CD4-positive, CD25-positive, alpha-beta regulatory T cell (primary cell): ENCODE measurements around the gene UGT8. TPM values are rescaled to one million over a fixed set of nuclear protein-coding genes. Genes with fewer than 3 reads are reported as not detected.

Experiments
- ATAC-seq, 2 donors: fragments of 150-1000 bp; cut with Tn5 transposase; one replicate each; pipeline ENCODE4 v1.10.0; 2021; ENCODE audit warnings: low read depth in 2 of 2, moderate number of reproducible peaks in 2 of 2, moderate library complexity in 1 of 2
- DNase-seq, 3 donors: peaks; one replicate each; pipeline versions ENCODE4 v3.0.0 to v3.0.0-alpha.2; 2012 to 2022; ENCODE audit warnings: mixed read lengths in 1 of 3
- H3K27ac ChIP-seq: one replicate; pipeline ENCODE4 v1.7.0; 2013; ENCODE audit warnings: mild to moderate bottlenecking, low read length; ENCODE audit not compliant: insufficient read depth, poor library complexity, severe bottlenecking
- H3K27me3 ChIP-seq: one replicate; pipeline ENCODE4 v1.7.0; 2013; ENCODE audit warnings: low read length; ENCODE audit not compliant: control insufficient read depth, insufficient read depth
- H3K36me3 ChIP-seq: one replicate; pipeline ENCODE4 v1.7.0; 2013; ENCODE audit warnings: mild to moderate bottlenecking, low read length, moderate library complexity; ENCODE audit not compliant: control insufficient read depth, insufficient read depth
- H3K4me1 ChIP-seq: 2 replicates; pipeline ENCODE4 v1.7.0; 2013; ENCODE audit warnings: mild to moderate bottlenecking, low read length; ENCODE audit not compliant: insufficient read depth, control insufficient read depth, poor library complexity, severe bottlenecking
- H3K4me3 ChIP-seq: one replicate; pipeline ENCODE4 v1.7.0; 2013; ENCODE audit warnings: low read depth, mild to moderate bottlenecking, low read length, moderate library complexity
- H3K9me3 ChIP-seq, 2 experiments: 1 replicate in 1 of 2; 2 replicates in 1 of 2; pipeline ENCODE4 v1.7.0; 2013; ENCODE audit warnings: low read length in 2 of 2, mild to moderate bottlenecking in 1 of 2, moderate library complexity in 1 of 2; ENCODE audit not compliant: control insufficient read depth in 2 of 2
- H3K27ac Mint-ChIP-seq, 3 donors: one replicate each; pipeline ENCODE4 v1.8.0; 2020 to 2022; ENCODE audit warnings: mild to moderate bottlenecking in 3 of 3, mixed read lengths in 3 of 3, moderate library complexity in 2 of 3
- H3K27me3 Mint-ChIP-seq: one replicate; pipeline ENCODE4 v1.8.0; 2022; ENCODE audit warnings: mild to moderate bottlenecking, mixed read lengths
- H3K36me3 Mint-ChIP-seq: one replicate; pipeline ENCODE4 v1.8.0; 2020; ENCODE audit warnings: mixed read lengths
- H3K4me1 Mint-ChIP-seq, 4 donors: one replicate each; pipeline ENCODE4 v1.8.0; 2020 to 2022; ENCODE audit warnings: mixed read lengths in 4 of 4, mild to moderate bottlenecking in 1 of 4
- H3K4me3 Mint-ChIP-seq, 4 donors: one replicate each; pipeline ENCODE4 v1.8.0; 2020 to 2022; ENCODE audit warnings: mild to moderate bottlenecking in 4 of 4, mixed read lengths in 4 of 4, moderate library complexity in 3 of 4
- H3K9me3 Mint-ChIP-seq, 7 donors: one replicate each; pipeline ENCODE4 v1.8.0; 2020 to 2022; ENCODE audit warnings: mixed read lengths in 7 of 7, mild to moderate bottlenecking in 3 of 7, moderate library complexity in 2 of 7
- polyA plus RNA-seq, 4 donors: library from polyadenylated mRNA; unstranded; fragments of 300-500 nt; fragmentation: Illumina TruSeq; gene quantifications; one replicate each; pipeline ENCODE4 v1.2.3, GENCODE V29; 2021
- total RNA-seq: library from RNA; stranded (reverse); gene quantifications from one replicate; pipeline ENCODE4 v1.2.3, GENCODE V29; 2022

The UGT8 gene
- total and polyA plus RNA-seq, 5 donors from 2014 or later: not detected

DNA sequence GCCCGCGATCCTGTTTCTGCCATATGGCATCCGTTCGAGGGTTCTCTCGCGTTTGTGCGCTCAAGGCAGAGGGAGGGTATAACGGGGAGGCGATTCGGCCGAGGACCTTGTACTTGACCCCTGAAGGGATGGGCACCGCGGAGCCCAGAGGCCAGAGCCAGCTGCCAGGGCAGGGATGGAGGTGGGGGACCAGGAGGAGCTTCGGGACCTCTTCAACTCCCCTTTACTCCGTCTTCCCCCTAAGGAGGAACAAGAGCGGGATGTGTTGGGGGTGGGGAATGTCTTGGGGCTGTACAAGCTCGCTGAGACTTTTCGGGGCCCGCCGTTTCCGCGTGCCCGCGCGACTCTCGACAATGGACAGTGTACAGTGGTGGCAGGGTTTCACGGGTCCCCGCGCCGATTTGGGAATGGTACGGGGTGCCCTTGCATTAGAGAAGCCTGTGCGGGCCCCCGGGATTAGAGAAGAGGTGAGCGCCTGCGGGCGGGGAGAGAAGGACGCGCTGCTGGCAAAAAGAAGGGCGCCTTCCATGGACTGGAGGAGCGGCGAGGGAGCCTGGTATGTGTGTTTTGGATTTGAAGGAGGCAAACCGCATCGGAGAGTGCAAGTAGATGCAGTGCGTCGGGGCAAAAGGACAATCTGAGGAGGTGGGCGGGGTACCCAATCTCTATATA lies 760 bp downstream of the UGT8 start:
- no peaks in the 10 kb centered on the region for H3K36me3 Mint-ChIP-seq
- H3K27me3 Mint-ChIP-seq: peaks cover 45% of the 10 kb centered on the region
- Histone ChIP-seq H3K4me1 (no peaks in the 10 kb centered on the region), H3K27ac (no peak overlapping the region), H3K4me3 (no peak overlapping the region), H3K36me3 (no peaks in the 10 kb centered on the region), H3K9me3 (no peaks in the 10 kb centered on the region), H3K27me3 (peaks cover 14% of the 10 kb centered on the region)
- DNase-seq (no peak), ATAC-seq (no peak)
- H3K9me3 Mint-ChIP-seq: no peaks in the 10 kb centered on the region
- H3K4me3 Mint-ChIP-seq: peak overlapping the region in 3 of 4 donors; percentile 55 to 69 (median 62)
- no peak overlapping the region for H3K27ac Mint-ChIP-seq
- peaks cover 0 to 11% (median 2%) of the 10 kb centered on the region in 4 donors for H3K4me1 Mint-ChIP-seq

- Histone ChIP-seq H3K4me3 (no peak overlapping the region), H3K27ac (no peak overlapping the region), H3K4me1 (no peaks in the 10 kb centered on the region), H3K36me3 (no peaks in the 10 kb centered on the region), H3K9me3 (no peaks in the 10 kb centered on the region), H3K27me3 (peaks cover 14% of the 10 kb centered on the region)
- peaks cover 39% of the 10 kb centered on the region for H3K27me3 Mint-ChIP-seq
- peaks cover 0 to 11% (median 2%) of the 10 kb centered on the region in 4 donors for H3K4me1 Mint-ChIP-seq
- no peak for ATAC-seq
- H3K36me3 Mint-ChIP-seq: no peaks in the 10 kb centered on the region
- peak overlapping the region in 1 of 4 donors; percentile 62 for H3K4me3 Mint-ChIP-seq
- no peaks in the 10 kb centered on the region for H3K9me3 Mint-ChIP-seq
- DNase-seq: no peak
- no peak overlapping the region for H3K27ac Mint-ChIP-seq
Observed at GRCh38 chr4:114599903-114600552, 1.4 kb downstream of the UGT8 start.

DNA sequence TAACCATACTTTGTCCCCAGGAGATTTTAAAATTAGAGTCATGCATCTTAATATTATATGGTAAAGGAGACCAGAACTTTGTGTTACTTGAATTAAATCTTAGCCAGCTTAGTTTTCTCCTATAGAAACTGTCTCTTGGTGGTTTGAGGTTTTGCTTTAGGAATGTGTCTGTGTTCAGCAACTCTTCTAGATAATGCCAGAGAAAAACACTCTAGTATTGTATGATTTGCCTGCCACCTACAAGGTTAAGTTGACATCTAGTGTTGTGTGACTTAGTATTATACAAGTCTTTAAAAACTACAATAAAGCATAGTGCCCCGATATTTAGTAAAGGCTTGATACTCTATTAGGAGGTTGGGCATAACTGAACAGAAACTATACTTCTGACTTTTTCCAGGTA lies 2.1 kb downstream of the UGT8 start:
- no peaks in the 10 kb centered on the region for H3K9me3 Mint-ChIP-seq
- no peak overlapping the region for H3K4me3 Mint-ChIP-seq
- peaks cover 0 to 11% (median 2%) of the 10 kb centered on the region in 4 donors for H3K4me1 Mint-ChIP-seq
- no peaks in the 10 kb centered on the region for H3K36me3 ChIP-seq
- H3K27me3 ChIP-seq: peaks cover 14% of the 10 kb centered on the region
- DNase-seq (no peak), ATAC-seq (no peak)
- H3K9me3 ChIP-seq: no peaks in the 10 kb centered on the region
- H3K4me1 ChIP-seq: no peaks in the 10 kb centered on the region
- H3K27ac Mint-ChIP-seq: no peak overlapping the region
- H3K36me3 Mint-ChIP-seq: no peaks in the 10 kb centered on the region
- no peak overlapping the region for H3K4me3 ChIP-seq
- no peak overlapping the region for H3K27ac ChIP-seq
- peaks cover 39% of the 10 kb centered on the region for H3K27me3 Mint-ChIP-seq

DNA sequence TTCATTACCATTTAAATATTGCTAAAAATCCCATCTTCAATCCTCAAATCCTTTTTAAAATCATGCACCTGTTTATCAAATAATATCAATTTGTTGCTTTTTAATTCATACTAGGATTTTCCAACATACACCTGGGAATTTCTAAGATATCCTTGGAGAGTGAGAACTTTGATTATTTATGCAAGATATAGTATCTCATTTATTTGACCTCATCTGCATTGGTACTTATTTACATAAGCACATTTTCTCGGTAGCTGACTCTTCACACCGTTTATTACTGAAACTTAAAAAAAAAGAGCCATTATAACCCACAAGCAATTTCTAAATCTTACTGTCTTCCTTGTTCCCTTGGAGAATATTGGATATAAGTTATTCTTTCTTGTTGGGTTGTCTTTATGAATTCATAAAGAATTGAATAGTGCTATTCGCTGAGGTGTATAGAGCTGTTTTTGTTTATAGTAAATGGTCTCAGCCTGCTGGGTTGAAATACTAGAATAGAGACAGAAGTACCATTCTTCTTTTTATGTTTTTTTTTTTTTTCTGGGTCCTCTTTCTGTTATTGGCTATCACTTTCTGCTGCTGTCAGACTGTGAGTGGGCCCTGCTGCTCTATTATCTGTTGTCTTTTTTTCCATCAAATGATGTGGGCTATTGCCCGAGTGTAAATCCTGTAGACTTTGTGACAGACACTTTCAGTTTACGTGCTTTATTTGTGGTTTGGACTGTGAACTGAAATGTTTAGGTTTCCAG lies 2.9 kb downstream of the UGT8 start:
- H3K4me1 Mint-ChIP-seq: peaks cover 0 to 11% (median 2%) of the 10 kb centered on the region in 4 donors
- H3K4me3 Mint-ChIP-seq: no peak overlapping the region
- no peak for ATAC-seq
- H3K36me3 ChIP-seq: no peaks in the 10 kb centered on the region
- no peaks in the 10 kb centered on the region for H3K9me3 ChIP-seq
- no peak overlapping the region for H3K4me3 ChIP-seq
- H3K9me3 Mint-ChIP-seq: no peaks in the 10 kb centered on the region
- peaks cover 33% of the 10 kb centered on the region for H3K27me3 Mint-ChIP-seq
- DNase-seq: no peak
- no peak overlapping the region for H3K27ac ChIP-seq
- no peak overlapping the region for H3K27ac Mint-ChIP-seq
- H3K27me3 ChIP-seq: peaks cover 14% of the 10 kb centered on the region
- no peaks in the 10 kb centered on the region for H3K4me1 ChIP-seq
- no peaks in the 10 kb centered on the region for H3K36me3 Mint-ChIP-seq

GRCh38 chr4:114603497-114603896 lies 4.9 kb downstream of the UGT8 start:
- no peaks in the 10 kb centered on the region for H3K4me1 ChIP-seq
- no peaks in the 10 kb centered on the region for H3K36me3 ChIP-seq
- H3K27me3 ChIP-seq: peaks cover 10% of the 10 kb centered on the region
- H3K36me3 Mint-ChIP-seq: no peaks in the 10 kb centered on the region
- H3K4me1 Mint-ChIP-seq: peaks cover 0 to 11% (median 2%) of the 10 kb centered on the region in 4 donors
- no peak overlapping the region for H3K4me3 Mint-ChIP-seq
- ATAC-seq (peak in 1 of 2 donors; percentile 50), DNase-seq (no peak)
- H3K9me3 ChIP-seq: no peaks in the 10 kb centered on the region
- no peaks in the 10 kb centered on the region for H3K9me3 Mint-ChIP-seq
- H3K27ac ChIP-seq: no peak overlapping the region
- no peak overlapping the region for H3K4me3 ChIP-seq
- H3K27ac Mint-ChIP-seq: no peak overlapping the region
- peaks cover 26% of the 10 kb centered on the region for H3K27me3 Mint-ChIP-seq

DNA sequence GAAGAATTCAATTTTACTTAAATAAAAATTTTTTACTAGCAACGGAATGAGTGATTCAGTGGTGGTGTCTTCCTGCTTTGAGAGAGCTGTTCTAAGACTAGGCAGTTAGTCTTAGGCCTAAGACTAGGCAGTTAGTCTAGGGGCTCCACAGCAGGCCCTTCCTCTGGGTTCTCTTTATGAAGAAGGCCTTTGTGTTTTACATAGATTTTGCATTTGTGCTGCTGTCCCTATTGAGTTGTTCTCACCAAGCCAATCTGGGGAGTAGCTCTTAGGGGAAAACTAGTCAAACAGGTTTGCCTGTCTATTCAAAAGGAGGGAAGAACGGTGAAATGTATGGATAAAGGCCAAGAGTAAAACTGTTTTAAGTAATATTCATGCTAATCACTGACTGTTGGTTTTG lies 7.6 kb downstream of the UGT8 start:
- H3K27me3 ChIP-seq: no peaks in the 10 kb centered on the region
- Mint-ChIP-seq H3K27me3 (peaks cover 3% of the 10 kb centered on the region), H3K9me3 (no peaks in the 10 kb centered on the region), H3K4me3 (no peak overlapping the region), H3K4me1 (no peaks in the 10 kb centered on the region), H3K27ac (no peak overlapping the region), H3K36me3 (no peaks in the 10 kb centered on the region)
- H3K36me3 ChIP-seq: no peaks in the 10 kb centered on the region
- H3K9me3 ChIP-seq: no peaks in the 10 kb centered on the region
- no peak overlapping the region for H3K27ac ChIP-seq
- no peak overlapping the region for H3K4me3 ChIP-seq
- ATAC-seq (no peak), DNase-seq (no peak)
- no peaks in the 10 kb centered on the region for H3K4me1 ChIP-seq

GRCh38 chr4:114607056-114607455 lies 8.4 kb downstream of the UGT8 start:
- H3K4me3 Mint-ChIP-seq: no peak overlapping the region
- no peak overlapping the region for H3K27ac Mint-ChIP-seq
- H3K27me3 Mint-ChIP-seq: no peaks in the 10 kb centered on the region
- H3K9me3 ChIP-seq: no peaks in the 10 kb centered on the region
- DNase-seq: no peak
- no peak overlapping the region for H3K27ac ChIP-seq
- no peaks in the 10 kb centered on the region for H3K4me1 ChIP-seq
- H3K36me3 ChIP-seq: no peaks in the 10 kb centered on the region
- no peak overlapping the region for H3K4me3 ChIP-seq
- no peaks in the 10 kb centered on the region for H3K36me3 Mint-ChIP-seq
- no peaks in the 10 kb centered on the region for H3K27me3 ChIP-seq
- H3K9me3 Mint-ChIP-seq: no peaks in the 10 kb centered on the region
- no peak for ATAC-seq
- H3K4me1 Mint-ChIP-seq: no peaks in the 10 kb centered on the region
